HG02938 (cell line): ENCODE measurements around the gene ATP2C1.
"Not testable (repeated sequence)": the region's sequence is repeated elsewhere in the genome, so short reads cannot be mapped to it uniquely, and the experiment has no call there.

ENCODE experiments used
- ATAC-seq: cut with Tn5 transposase; IDR thresholded peaks from one replicate; pipeline ENCODE4 v1.9.1; 2021; ENCODE audit warnings: mild to moderate bottlenecking, moderate library complexity; ENCODE audit not compliant: unreplicated experiment

The ATP2C1 gene

DNA sequence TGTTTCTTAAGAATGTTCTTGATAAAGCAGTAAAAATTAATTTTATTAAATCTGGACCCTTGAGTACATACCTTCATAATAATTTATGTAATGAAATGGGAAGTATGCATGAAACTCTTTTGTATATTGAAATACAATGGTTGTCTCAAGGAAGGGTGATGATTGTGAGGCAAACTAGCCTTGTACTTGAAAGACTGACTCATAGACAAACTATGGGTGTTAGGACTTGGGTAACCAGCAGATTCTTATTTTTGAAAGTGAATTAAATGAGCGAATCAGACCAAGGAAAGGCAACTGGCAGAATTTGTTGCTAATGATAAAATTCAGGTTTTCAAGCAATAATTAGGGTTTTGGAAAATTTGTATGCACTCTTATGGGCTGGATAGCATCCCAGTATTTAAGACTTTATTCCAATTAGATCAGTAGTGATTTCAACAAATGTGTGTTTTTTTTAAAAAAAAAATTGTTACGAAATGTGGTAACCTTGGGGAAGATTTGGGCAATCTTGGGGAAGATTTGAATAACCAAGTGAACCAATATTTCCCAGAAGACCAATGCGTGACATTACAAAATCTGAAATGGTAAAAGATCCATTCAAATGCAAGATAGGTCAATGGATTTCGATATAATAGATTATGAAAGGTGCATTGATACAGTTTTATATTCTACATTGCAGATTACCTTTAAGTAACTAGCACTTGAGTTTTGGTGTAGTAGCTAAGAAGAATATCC, 42.0 kb downstream of the ATP2C1 start:
- ATAC-seq = no peak

DNA sequence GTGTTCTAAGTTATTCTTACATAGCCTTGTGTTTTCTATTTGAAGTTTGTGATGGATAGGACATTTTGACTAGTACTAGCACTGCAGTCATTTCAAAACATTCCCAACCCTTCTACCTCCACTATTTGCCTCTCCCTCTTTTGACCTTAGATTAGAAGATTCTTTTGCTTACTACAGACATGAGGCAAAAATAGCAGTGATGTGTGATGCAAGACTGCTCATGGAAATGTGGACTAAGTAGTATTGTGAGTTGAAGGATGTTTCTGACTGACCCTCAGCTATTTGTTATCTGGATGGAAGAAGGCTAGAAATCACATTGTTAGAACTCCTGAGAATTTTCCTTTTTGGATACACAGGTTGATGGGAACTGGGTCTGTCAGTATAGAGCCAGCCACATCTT, 45.9 kb downstream of the ATP2C1 start:
- ATAC-seq = no peak

DNA sequence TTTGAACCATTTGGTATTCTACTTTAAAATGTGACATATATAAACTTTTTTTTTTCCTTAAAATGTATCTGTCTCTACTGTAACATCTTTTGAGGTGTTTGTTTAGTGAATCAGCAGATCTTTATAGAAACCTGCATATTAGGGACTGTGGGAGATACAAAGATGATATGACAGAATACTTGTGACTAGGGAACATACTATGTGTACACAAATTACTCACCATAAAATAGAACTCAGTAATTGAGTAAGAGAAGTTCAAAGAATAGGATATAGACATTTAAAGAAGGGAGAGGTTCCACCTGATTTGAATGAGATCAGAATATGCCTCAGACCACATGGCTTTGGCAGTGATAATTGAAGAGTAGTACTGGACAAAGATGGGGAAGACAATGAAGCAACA, 47.9 kb downstream of the ATP2C1 start:
- no peak for ATAC-seq

DNA sequence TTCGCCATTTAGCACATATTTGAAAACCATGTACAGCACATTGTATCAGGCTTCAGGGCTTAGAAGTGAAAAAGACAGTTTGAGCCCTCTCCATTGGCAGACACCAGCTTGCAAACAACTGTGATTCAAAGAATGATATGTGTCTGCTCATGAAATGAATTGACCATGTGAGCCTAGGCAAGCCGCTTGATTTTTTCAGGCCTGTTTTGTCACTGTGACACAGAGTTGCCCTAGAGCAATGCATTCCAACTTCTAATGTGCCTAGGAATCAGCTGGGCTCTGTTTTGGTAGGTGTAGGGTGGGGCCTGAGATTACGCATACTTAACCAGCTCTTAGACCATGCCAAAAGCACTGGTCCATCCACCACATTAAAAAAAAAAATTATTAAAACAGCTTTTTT, 53.0 kb downstream of the ATP2C1 start:
- no peak for ATAC-seq

GRCh38 chr3:130948001-130948773, 54.3 kb downstream of the ATP2C1 start:
- ATAC-seq = no peak

DNA sequence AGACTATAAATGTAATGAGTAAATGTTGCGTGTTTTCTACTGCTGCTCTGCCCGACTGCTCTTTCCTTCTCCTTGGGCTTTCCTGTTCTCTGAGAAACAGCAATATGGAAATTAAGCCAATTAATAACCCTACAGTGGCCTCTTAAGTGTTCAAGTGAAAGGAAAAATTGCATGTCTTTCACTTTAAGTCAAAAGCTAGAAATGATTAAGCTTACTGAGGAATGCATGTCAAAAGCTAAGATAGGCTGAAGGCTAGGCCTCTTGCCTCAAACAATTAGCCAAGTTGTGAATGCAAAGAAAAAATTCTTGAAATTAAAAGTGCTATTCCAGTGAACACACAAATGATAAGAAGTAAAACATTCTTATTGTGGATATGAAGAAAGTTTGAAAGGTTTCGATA, 55.0 kb downstream of the ATP2C1 start:
- ATAC-seq = no peak

- peak; percentile 76 for ATAC-seq
Observed at GRCh38 chr3:130950124-130950523, 56.2 kb downstream of the ATP2C1 start.

GRCh38 chr3:130950641-130951040, 56.8 kb downstream of the ATP2C1 start:
- ATAC-seq = no peak

DNA sequence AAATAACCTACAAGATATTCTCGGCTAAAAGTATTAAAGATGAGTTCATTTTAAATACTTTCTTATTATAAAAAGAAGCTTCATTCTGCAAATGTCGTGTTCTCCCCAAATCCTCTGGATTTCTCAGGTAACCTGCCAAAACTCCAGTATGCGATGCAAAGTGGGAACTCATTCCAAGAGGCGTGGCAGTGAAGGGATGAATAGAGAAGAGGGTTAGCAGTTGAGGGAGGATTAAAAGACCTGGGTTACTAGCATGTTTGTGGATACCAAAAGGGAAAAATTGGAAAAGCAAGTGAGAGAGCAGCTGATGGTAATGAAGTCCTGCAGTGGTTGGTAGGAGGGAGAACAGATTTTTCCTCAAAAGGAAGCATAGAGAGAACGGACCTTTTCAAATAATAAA, 61.6 kb downstream of the ATP2C1 start:
- no peak for ATAC-seq

DNA sequence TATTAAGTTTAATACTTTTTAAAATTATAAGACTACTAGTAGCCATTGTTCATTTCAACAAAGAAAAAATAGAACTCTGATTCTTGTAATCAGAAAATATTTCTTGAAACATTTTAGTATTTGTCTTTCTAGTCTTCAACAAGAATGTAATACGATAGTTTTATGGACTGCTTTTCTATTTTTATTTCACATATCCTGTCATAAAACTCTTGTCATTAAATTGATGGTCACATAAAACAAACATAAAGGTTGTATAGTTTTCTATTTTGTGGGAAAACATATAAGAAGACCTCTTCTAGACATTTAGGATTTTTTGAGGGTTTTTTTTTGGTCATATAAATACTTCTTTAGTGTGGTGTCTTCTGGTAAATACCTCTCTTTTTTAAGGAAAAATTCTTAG, 62.4 kb downstream of the ATP2C1 start:
- no peak for ATAC-seq

- ATAC-seq = no peak
Observed at GRCh38 chr3:130956721-130957120, 62.8 kb downstream of the ATP2C1 start.

- no peak for ATAC-seq
Observed at GRCh38 chr3:130960139-130960795, 66.4 kb downstream of the ATP2C1 start.

DNA sequence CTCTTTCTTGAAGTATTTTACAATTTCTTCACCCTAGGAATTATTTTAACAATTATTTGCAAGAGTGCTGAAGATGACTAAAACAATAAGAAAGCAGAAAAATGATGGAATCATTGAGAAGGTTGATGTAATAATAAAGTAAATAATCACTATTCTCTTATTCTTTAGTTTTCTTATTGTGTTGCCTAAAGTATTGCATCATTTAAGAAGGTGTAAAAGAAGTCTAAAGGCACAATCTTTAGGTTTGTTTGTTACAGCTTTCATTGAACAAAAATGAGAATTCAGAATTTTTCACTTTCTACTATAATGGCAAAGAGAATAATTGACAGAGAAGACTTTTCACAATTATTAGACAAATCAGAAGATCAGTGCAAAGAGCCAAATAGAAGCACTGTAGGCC, 67.6 kb downstream of the ATP2C1 start:
- no peak for ATAC-seq

DNA sequence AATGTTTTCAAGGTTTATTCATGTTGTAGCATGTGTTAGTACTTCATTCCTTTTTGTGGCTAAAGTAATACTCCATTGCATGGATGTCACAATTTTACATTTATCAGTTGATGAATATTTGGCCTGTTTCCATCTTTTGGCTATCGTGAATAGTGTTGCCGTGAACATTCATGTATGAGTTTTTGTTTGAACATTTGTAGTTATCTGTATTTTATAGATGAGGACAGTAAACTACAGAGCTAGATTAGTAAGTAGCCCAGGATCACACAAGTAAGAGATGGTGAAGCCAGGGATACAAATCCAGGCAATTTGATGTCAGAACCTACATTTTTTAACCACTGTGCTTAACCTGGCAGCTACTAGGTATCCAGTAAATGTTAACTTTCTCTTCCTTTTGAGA, 69.6 kb downstream of the ATP2C1 start:
- no peak for ATAC-seq

DNA sequence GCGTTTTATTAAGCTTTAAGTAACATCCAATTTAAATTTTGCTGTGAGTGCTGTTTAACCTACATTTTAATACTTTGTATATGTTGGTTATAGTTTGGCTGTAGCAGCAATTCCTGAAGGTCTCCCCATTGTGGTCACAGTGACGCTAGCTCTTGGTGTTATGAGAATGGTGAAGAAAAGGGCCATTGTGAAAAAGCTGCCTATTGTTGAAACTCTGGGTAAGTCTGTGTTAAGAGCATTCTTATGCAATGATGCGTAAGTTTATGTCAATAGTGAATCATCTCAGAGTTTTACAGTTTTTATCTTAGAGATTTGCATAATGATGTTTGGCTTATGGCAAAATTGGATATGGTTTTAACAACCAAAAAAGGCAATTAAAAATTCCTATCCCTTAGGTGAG, 70.0 kb downstream of the ATP2C1 start:
- no peak for ATAC-seq

DNA sequence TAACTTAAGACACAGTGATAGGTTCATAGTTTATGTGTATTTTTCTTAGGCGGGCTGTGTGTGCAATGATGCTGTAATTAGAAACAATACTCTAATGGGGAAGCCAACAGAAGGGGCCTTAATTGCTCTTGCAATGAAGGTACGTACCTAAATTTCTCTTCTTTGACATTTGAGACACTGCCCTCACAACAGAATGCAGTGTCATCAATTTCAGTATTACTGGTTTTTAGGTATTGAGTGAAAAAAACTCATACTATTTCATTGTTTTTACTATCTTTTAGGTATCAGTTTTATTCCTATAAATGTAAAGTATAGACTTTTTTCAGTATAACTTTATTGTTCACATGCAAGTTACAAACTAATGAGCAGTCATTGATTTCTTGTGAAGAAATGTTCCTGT, 73.4 kb downstream of the ATP2C1 start:
- no peak for ATAC-seq

GRCh38 chr3:130968221-130968620, 74.3 kb downstream of the ATP2C1 start:
- ATAC-seq = no peak

DNA sequence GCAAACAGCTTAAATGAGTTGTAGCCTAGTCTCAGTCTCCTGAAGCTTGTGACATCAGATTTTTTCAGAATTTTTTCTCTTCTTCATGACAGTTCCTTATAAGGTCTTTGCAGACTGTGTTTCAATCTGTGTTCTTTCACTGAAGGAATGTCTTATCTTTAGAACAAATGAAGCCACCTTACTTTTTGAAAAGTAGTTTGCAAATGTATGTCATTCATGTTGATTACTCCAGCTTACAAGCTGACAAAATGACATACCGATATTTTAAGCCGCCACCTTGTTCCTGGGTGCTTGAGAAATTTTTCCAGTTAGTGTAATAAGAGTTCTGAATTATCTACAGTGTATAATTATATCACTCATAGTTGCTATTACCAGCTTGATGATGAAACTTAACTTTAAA, 75.7 kb downstream of the ATP2C1 start:
- ATAC-seq = no peak

GRCh38 chr3:130971208-130971607, 77.3 kb downstream of the ATP2C1 start:
- no peak for ATAC-seq

GRCh38 chr3:130972592-130972991, 78.7 kb downstream of the ATP2C1 start:
- not testable (repeated sequence) for ATAC-seq

DNA sequence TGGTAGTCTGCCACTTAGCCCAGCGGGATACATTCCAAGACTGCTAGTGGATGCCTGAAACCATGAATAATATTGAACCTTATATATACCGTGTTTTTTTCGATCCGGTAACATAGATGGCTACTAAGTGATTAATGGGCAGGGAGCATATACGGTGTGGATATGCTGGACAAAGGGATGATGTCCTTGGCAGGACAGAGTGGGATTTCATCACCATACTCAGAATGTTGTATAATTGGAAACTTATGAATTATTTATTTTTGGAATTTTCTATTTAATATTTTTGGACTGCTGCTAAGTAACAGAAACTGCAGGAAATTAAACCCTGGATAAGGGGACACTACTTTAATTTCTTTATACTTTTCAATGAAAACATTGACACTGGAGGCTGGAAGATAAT, 79.5 kb downstream of the ATP2C1 start:
- ATAC-seq = no peak

- no peak for ATAC-seq
Observed at GRCh38 chr3:130974201-130974600, 80.3 kb downstream of the ATP2C1 start.
